Measurements from ENCODE around the gene TMEM207.

DNA sequence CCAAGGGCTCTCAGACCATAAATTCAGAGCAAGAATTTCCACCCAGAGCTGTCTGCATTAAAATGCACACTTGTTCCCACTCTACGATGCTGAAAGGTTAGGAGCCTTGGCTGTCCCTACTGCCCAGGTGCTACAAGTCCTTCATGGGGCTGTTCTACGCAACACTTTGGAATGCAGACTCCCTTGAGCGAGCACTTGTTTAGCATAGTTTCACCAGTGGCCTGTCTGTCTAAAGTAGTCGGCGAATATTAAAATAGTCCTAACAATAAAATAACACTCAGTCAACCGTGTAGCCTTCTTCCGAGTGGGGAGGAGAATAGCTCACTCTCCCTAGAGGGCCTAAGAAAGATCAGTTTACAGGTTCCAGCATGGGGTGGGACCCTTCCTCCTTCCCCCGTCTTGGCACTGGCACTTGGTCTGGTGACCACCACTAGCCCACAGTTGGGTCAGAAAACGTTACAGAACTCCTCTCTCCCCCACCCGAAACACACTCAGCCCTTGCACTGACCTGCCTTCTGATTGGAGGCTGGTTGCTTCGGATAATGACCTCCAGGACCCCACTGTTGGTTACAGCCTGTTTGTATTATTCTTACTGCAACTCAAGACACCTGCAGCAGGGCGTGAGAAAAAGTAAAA, 62.0 kb downstream of the TMEM207 start, which contains the start of gene CLDN16:
- no peak for TF ChIP-seq YY1 (IDR thresholded peaks at IDR 0.05; ENCODE audit: low read depth)
- TF ChIP-seq, protein P1, sequence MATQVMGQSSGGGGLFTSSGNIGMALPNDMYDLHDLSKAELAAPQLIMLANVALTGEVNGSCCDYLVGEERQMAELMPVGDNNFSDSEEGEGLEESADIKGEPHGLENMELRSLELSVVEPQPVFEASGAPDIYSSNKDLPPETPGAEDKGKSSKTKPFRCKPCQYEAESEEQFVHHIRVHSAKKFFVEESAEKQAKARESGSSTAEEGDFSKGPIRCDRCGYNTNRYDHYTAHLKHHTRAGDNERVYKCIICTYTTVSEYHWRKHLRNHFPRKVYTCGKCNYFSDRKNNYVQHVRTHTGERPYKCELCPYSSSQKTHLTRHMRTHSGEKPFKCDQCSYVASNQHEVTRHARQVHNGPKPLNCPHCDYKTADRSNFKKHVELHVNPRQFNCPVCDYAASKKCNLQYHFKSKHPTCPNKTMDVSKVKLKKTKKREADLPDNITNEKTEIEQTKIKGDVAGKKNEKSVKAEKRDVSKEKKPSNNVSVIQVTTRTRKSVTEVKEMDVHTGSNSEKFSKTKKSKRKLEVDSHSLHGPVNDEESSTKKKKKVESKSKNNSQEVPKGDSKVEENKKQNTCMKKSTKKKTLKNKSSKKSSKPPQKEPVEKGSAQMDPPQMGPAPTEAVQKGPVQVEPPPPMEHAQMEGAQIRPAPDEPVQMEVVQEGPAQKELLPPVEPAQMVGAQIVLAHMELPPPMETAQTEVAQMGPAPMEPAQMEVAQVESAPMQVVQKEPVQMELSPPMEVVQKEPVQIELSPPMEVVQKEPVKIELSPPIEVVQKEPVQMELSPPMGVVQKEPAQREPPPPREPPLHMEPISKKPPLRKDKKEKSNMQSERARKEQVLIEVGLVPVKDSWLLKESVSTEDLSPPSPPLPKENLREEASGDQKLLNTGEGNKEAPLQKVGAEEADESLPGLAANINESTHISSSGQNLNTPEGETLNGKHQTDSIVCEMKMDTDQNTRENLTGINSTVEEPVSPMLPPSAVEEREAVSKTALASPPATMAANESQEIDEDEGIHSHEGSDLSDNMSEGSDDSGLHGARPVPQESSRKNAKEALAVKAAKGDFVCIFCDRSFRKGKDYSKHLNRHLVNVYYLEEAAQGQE (IDR thresholded peaks at IDR 0.05; ENCODE audit: low read depth, low read length), result no peak
- no peak for TF ChIP-seq MEF2A (IDR thresholded peaks at IDR 0.05; ENCODE audit: borderline replicate concordance, low read depth)
- TF ChIP-seq, protein P2, sequence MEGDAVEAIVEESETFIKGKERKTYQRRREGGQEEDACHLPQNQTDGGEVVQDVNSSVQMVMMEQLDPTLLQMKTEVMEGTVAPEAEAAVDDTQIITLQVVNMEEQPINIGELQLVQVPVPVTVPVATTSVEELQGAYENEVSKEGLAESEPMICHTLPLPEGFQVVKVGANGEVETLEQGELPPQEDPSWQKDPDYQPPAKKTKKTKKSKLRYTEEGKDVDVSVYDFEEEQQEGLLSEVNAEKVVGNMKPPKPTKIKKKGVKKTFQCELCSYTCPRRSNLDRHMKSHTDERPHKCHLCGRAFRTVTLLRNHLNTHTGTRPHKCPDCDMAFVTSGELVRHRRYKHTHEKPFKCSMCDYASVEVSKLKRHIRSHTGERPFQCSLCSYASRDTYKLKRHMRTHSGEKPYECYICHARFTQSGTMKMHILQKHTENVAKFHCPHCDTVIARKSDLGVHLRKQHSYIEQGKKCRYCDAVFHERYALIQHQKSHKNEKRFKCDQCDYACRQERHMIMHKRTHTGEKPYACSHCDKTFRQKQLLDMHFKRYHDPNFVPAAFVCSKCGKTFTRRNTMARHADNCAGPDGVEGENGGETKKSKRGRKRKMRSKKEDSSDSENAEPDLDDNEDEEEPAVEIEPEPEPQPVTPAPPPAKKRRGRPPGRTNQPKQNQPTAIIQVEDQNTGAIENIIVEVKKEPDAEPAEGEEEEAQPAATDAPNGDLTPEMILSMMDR (IDR thresholded peaks at IDR 0.05), result no peak
- no peak for TF ChIP-seq TAF1 (IDR thresholded peaks at IDR 0.05; ENCODE audit: borderline replicate concordance, low read depth, low read length)
- no peak for TF ChIP-seq RAD21 (IDR thresholded peaks at IDR 0.05; ENCODE audit: low read length)
- no peak for TF ChIP-seq TCF12 (IDR thresholded peaks at IDR 0.05)

Data from SK-N-SH (cell line).